ENCODE data around the gene ARHGAP26.

GRCh38 chr5:142886956-142887355 lies 116.8 kb downstream of the ARHGAP26 start:
- TF ChIP-seq CTCF (IDR thresholded peaks at IDR 0.05; ENCODE audit: extremely low read depth in 1 of 2, insufficient read depth in 1 of 2, low read depth in 1 of 2, low read length in 2 of 2) (no peak), POLR2A (IDR thresholded peaks at IDR 0.05; ENCODE audit: low read depth, low read length) (no peak), MYC (IDR thresholded peaks at IDR 0.05; ENCODE audit: low read depth, low read length) (no peak), EZH2 (IDR thresholded peaks at IDR 0.05; ENCODE audit: borderline replicate concordance, low read depth, low read length, severe bottlenecking) (no peak), MAX (IDR thresholded peaks at IDR 0.05; ENCODE audit: insufficient read depth, insufficient read length) (no peak), POLR2AphosphoS5 (IDR thresholded peaks at IDR 0.05; ENCODE audit: insufficient read depth, low read depth, low read length) (no peak), FOS (IDR thresholded peaks at IDR 0.05; ENCODE audit: borderline replicate concordance, insufficient read depth, low read length) (no peak), JUN (IDR thresholded peaks at IDR 0.05; ENCODE audit: borderline replicate concordance, insufficient read depth, insufficient read length, low read depth) (no peak)
